C4-2B (cell line): ENCODE data around the gene UBD.

Experiments
- H3K27ac ChIP-seq: fragments of 450-650 bp; 2 replicates; pipeline ENCODE4 v1.5.1; 2017
- CTCF ChIP-seq: fragments of 450-650 bp; conservative IDR thresholded peaks from 2 replicates; pipeline ENCODE4 v1.5.1; 2017; ENCODE audit warnings: mild to moderate bottlenecking
- ZFX ChIP-seq: fragments of 450-650 bp; IDR thresholded peaks from 2 replicates; pipeline ENCODE4 v1.6.1; 2017

Gene UBD

DNA sequence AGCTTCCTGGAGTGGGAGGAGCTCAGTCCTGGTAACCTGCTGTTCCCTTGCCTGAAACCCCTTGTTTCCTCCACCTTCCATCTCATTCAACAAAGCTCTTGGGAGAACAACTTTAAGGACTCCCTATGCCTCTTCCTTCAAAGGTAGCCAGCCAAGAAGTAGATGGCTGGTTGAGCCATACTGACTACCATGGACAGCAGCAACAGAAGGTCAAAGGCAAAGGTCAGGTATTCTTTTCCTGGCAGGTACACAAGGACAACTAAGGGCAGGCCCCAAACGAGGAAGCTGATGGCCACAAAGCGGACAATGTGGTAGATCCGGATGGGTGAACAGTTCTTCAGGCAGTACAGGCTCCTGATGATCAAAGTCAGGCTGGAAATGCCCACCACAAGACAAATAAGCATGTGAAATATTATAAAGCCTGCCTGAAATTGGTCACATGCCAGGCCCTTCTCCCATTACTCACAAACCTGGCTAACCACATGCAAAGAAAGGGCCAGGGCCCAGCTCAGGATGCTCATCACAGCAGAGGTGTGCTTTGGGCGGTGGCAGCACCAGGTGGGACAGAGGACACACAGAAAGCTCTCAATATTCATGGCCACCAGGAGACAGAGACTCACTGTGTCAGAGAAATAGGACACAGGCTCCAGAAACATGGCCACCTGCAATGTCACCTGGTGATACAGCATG is 21.7 kb downstream of the UBD start:
- H3K27ac ChIP-seq, result no peak overlapping the region

DNA sequence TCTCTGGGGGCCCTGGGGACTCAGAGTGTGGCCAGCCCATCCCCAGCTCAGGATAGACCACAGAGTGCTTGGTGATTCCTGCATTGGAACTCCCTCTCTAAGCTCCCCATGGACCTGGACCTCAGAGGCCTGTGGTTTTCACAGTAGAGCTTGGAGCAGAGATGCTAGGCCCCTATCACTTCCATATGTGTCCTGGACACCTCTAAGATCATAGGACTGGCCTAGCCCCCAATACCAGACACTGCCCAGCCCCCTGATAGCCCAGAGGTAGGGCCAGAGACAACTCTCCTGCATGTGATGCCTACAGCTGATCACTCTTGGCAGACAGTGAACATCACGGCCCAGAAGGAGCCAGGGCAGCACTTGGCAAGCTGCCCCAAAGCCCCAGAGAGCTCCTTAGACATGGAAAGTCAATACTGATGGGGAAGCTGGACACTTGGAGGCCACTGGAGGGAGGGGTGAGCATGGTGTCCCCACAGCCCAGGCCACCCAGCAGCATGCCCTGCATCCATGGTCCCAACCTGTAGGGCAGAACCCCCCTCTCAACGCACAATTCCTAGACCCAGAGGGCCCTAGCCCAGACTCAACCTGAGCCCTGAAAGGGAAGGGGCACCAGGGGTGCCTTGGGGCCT is 27.1 kb downstream of the UBD start:
- no peak for TF ChIP-seq CTCF
- no peak for TF ChIP-seq ZFX
- H3K27ac ChIP-seq, result no peak overlapping the region

More for the DNA sequence above, 21.7 kb downstream of the UBD start:
- TF ChIP-seq ZFX (no peak), CTCF (no peak)

- TF ChIP-seq CTCF, result no peak
- H3K27ac ChIP-seq, result no peak overlapping the region
Observed at GRCh38 chr6:29531668-29532067, 27.9 kb downstream of the UBD start.

GRCh38 chr6:29530671-29531310 is 28.7 kb downstream of the UBD start:
- no peak overlapping the region for H3K27ac ChIP-seq
- no peak for TF ChIP-seq ZFX
- TF ChIP-seq CTCF, result no peak

- no peak for TF ChIP-seq CTCF
- no peak for TF ChIP-seq ZFX
- no peak overlapping the region for H3K27ac ChIP-seq
Observed at GRCh38 chr6:29529956-29530355, 29.6 kb downstream of the UBD start.

DNA sequence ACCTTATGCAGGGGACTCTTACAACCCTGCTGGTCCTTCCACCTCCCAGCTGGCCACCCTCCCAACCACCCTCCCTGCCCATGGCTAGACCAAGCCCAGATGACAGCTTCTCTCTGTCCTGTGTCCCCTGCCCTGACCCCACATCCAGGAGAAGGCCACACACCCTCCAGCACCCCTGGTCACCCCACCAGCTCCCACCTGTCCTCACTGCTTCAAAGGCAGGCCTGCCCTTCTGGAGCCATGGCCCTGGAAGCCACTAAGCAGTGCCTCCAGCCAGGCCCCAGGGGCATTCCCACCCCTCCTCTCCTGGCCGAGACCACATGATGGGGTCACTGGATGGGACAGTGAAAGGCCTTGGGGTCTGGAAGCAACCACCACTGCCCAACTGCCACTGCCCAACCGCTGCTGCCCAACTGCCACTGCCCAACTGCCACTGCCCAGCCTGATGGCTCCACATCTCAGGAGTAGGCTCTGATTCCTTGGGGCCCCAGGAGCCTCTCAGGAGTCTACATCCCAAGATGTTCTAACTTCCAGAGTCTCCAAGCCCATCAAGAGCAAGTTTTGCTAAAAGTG is 30.5 kb downstream of the UBD start:
- TF ChIP-seq CTCF (no peak), ZFX (no peak)

GRCh38 chr6:29528300-29528931 is 31.1 kb downstream of the UBD start:
- H3K27ac ChIP-seq, result no peak overlapping the region
- no peak for TF ChIP-seq CTCF
- no peak for TF ChIP-seq ZFX

More for the DNA sequence above, 30.5 kb downstream of the UBD start:
- H3K27ac ChIP-seq, result no peak overlapping the region
